ENCODE data around the gene CFAP77. TPM values are rescaled to one million over a fixed set of nuclear protein-coding genes. Genes with fewer than 3 reads are reported as not detected.

The CFAP77 gene
- total RNA-seq, 1 experiment from 2014 or later, result 0.11 TPM

DNA sequence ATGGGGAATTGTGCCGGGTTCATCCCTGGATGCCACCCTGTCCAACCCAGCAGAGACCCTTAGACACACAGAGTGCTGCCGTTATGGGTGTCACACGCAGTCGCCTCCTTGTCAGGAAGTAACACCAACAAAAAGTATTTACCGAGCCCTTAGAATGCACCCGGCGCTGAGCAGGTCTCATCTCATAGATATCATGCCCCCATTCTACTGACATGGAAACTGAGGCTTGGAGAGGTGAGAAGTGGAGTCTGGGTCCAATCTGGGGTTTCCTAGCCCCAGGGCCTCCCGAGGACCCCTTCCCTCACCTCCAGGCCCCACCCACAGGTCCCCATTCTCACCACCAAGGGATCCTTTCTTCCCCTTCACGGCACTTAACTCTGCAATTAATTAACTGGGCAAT, 135.6 kb downstream of the CFAP77 start:
- H3K79me2 ChIP-seq (ENCODE audit: low read length), result no peaks in the 10 kb centered on the region
- intact Hi-C loops (cut with micrococcal nuclease), result no loop called here
- no TSS peak for BruUV-seq (replicated peaks)
- no peaks in the 10 kb centered on the region for H3K27me3 ChIP-seq (ENCODE audit: low read length)
- no peaks in the 10 kb centered on the region for H3K9me2 ChIP-seq (replicated peaks; ENCODE audit: low read length)
- TF ChIP-seq EZH2 (IDR thresholded peaks at IDR 0.05; ENCODE audit: low read length, unreplicated experiment) (no peak), EZH2phosphoT487 (IDR thresholded peaks at IDR 0.05; ENCODE audit: borderline replicate concordance, low read length) (no peak)
- TF ChIP-seq, protein P1, sequence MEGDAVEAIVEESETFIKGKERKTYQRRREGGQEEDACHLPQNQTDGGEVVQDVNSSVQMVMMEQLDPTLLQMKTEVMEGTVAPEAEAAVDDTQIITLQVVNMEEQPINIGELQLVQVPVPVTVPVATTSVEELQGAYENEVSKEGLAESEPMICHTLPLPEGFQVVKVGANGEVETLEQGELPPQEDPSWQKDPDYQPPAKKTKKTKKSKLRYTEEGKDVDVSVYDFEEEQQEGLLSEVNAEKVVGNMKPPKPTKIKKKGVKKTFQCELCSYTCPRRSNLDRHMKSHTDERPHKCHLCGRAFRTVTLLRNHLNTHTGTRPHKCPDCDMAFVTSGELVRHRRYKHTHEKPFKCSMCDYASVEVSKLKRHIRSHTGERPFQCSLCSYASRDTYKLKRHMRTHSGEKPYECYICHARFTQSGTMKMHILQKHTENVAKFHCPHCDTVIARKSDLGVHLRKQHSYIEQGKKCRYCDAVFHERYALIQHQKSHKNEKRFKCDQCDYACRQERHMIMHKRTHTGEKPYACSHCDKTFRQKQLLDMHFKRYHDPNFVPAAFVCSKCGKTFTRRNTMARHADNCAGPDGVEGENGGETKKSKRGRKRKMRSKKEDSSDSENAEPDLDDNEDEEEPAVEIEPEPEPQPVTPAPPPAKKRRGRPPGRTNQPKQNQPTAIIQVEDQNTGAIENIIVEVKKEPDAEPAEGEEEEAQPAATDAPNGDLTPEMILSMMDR (conservative IDR thresholded peaks at IDR 0.05; ENCODE audit: low read depth, low read length), result no peak
- H3K4me2 ChIP-seq (ENCODE audit: low read length), result no peak overlapping the region
- ATAC-seq (no peak), DNase-seq (no peak)
- H3K27ac ChIP-seq (ENCODE audit: low read length), result no peak overlapping the region
- H3F3A ChIP-seq (ENCODE audit: low read length, unreplicated experiment), result no peaks in the 10 kb centered on the region
- no peaks in the 10 kb centered on the region for H3K4me1 ChIP-seq (ENCODE audit: insufficient read depth, low read length)
- H3K4me3 ChIP-seq (ENCODE audit: low read length), result no peak overlapping the region
- H4K20me1 ChIP-seq (ENCODE audit: low read length), result no peaks in the 10 kb centered on the region
- POLR2A ChIA-PET (ENCODE audit: unreplicated experiment), result no interaction called here
- H2AFZ ChIP-seq (ENCODE audit: low read length), result no peak overlapping the region
- no peaks in the 10 kb centered on the region for H3K9me3 ChIP-seq (ENCODE audit: low read length)
- H3K36me3 ChIP-seq (ENCODE audit: low read depth, low read length), result no peaks in the 10 kb centered on the region
- no peak overlapping the region for H3K9ac ChIP-seq (ENCODE audit: low read length)
- CTCF ChIA-PET, result no interaction called here

DNA sequence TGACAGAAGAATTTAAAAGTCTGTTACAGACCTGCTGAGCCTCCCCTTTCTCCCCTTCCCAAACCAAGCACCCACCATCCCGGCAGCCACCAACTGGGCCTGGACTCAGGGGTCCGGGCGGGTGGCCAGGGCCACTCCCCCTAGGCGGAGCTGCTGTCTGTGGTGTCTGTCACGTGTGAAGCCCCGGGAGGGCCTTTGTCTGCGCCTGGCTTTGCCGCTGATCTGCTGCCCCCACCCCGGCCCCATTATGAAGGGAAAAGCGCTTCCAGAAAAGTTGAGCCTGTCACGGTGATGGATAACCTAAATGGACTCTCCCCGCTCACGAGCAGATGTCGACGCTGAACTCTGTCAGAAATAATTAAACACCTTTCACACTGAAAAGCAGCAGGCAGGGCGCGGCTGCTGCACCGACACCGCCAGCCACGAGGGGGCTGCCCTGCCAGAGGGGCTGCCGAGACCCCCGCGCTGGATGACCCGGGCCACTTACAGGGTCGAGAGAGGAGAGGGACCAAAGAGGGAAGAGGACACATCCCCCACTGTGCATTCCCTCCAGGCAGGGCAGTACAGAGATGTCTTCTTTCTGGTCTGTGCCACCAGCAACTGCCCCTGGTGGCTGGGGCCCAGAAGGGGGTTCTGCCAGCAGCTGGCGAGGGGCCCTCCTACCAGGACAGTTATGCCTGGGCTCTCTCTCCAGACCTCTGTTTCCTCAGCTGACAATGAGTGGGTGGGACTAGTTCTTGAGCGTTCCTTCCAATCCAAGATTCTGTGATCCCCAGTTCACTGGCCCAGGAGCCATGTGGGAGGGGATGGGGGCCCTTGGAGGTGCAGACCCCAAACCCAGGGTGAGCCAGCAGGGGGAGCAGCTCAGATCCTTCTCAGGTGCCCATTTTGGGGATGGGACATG, 136.4 kb downstream of the CFAP77 start:
- no TSS peak for BruUV-seq (replicated peaks)
- Histone ChIP-seq H3F3A (ENCODE audit: low read length, unreplicated experiment) (no peaks in the 10 kb centered on the region), H3K79me2 (ENCODE audit: low read length) (no peaks in the 10 kb centered on the region), H3K9ac (ENCODE audit: low read length) (no peak overlapping the region), H3K36me3 (ENCODE audit: low read depth, low read length) (no peaks in the 10 kb centered on the region), H4K20me1 (ENCODE audit: low read length) (no peaks in the 10 kb centered on the region), H3K27me3 (ENCODE audit: low read length) (no peaks in the 10 kb centered on the region), H2AFZ (ENCODE audit: low read length) (no peak overlapping the region), H3K27ac (ENCODE audit: low read length) (no peak overlapping the region), H3K4me1 (ENCODE audit: insufficient read depth, low read length) (no peaks in the 10 kb centered on the region), H3K4me3 (ENCODE audit: low read length) (no peak overlapping the region), H3K9me2 (replicated peaks; ENCODE audit: low read length) (no peaks in the 10 kb centered on the region), H3K9me3 (ENCODE audit: low read length) (no peaks in the 10 kb centered on the region), H3K4me2 (ENCODE audit: low read length) (no peak overlapping the region)
- no peak for ATAC-seq
- TF ChIP-seq, protein P1 (conservative IDR thresholded peaks at IDR 0.05; ENCODE audit: low read depth, low read length), result peak; percentile 23
- TF ChIP-seq EZH2 (IDR thresholded peaks at IDR 0.05; ENCODE audit: low read length, unreplicated experiment), result no peak
- POLR2A ChIA-PET (ENCODE audit: unreplicated experiment), result no interaction called here
- DNase-seq, result no peak
- intact Hi-C loops (cut with micrococcal nuclease), result no loop called here
- CTCF ChIA-PET, result no interaction called here

DNA sequence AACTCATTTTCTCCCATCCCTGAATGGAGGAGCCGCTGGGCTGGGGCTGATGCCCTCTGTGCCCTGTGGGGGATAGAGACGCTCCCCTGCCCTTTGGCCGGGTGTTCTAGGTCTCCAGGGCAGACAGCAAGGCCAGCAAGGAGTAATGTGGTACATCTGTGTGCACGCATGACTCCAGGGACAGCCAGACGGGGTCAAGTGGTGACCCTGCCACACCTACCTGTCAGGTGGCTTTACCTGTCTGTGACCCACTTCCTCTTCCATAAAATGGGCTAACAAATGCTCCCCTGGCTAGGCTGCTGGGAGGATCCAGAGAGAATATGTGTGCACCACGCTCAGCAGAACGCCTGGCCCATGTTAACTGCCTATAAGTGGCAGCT, 137.0 kb downstream of the CFAP77 start:
- no peak overlapping the region for H3K4me3 ChIP-seq (ENCODE audit: low read length)
- ChIA-PET CTCF (no interaction called here), POLR2A (ENCODE audit: unreplicated experiment) (no interaction called here)
- H3K4me1 ChIP-seq (ENCODE audit: insufficient read depth, low read length), result no peaks in the 10 kb centered on the region
- no peak for DNase-seq
- no peaks in the 10 kb centered on the region for H3F3A ChIP-seq (ENCODE audit: low read length, unreplicated experiment)
- H3K27ac ChIP-seq (ENCODE audit: low read length), result no peak overlapping the region
- H2AFZ ChIP-seq (ENCODE audit: low read length), result no peak overlapping the region
- no TSS peak for BruUV-seq (replicated peaks)
- no peaks in the 10 kb centered on the region for H4K20me1 ChIP-seq (ENCODE audit: low read length)
- H3K9ac ChIP-seq (ENCODE audit: low read length), result no peak overlapping the region
- H3K9me3 ChIP-seq (ENCODE audit: low read length), result no peaks in the 10 kb centered on the region
- TF ChIP-seq EZH2phosphoT487 (IDR thresholded peaks at IDR 0.05; ENCODE audit: borderline replicate concordance, low read length) (no peak), EZH2 (IDR thresholded peaks at IDR 0.05; ENCODE audit: low read length, unreplicated experiment) (no peak)
- TF ChIP-seq, protein P1 (conservative IDR thresholded peaks at IDR 0.05; ENCODE audit: low read depth, low read length), result no peak
- H3K27me3 ChIP-seq (ENCODE audit: low read length), result no peaks in the 10 kb centered on the region
- no peaks in the 10 kb centered on the region for H3K36me3 ChIP-seq (ENCODE audit: low read depth, low read length)
- H3K79me2 ChIP-seq (ENCODE audit: low read length), result no peaks in the 10 kb centered on the region
- H3K4me2 ChIP-seq (ENCODE audit: low read length), result no peak overlapping the region
- no peak for ATAC-seq
- intact Hi-C loops (cut with micrococcal nuclease), result no loop called here
- no peaks in the 10 kb centered on the region for H3K9me2 ChIP-seq (replicated peaks; ENCODE audit: low read length)

All from PC-3 (cell line).